GM12878 (cell line): ENCODE measurements around the gene PASK. TPM values are rescaled to one million over a fixed set of nuclear protein-coding genes. Genes with fewer than 3 reads are reported as not detected.

Experiments used
- ATAC-seq: fragments of 200-7000 bp; cut with Tn5 transposase; 3 replicates; pipeline ENCODE4 v1.9.1; 2020; ENCODE audit warnings: mild to moderate bottlenecking, moderate library complexity
- BruUV-seq: library from RNA; stranded (reverse); fragments of 400-500 nt; replicated peaks from 2 replicates; lab custom pipeline; 2021; lab: Mats Ljungman, UMichigan
- CTCF ChIA-PET: fragments of 300-600 bp; sonication (Branson Sonifier 250); formaldehyde crosslinking; extraction: SDS; loops from one replicate; lab custom pipeline; 2021; ENCODE audit warnings: inconsistent platforms; lab: Yijun Ruan, JAX
- POLR2A ChIA-PET: fragments of 350-600 bp; formaldehyde crosslinking; extraction: SDS; loops from one replicate; lab custom pipeline; 2021; ENCODE audit warnings: inconsistent platforms; lab: Charles Lee
- RAD21 ChIA-PET: fragments of 300-600 bp; sonication (Branson Sonifier 250); formaldehyde crosslinking; loops from one replicate; lab custom pipeline; 2023; ENCODE audit warnings: antibody characterized with exemption; ENCODE audit not compliant: unreplicated experiment; lab: Charles Lee
- SMC1A ChIA-PET: fragments of 300-600 bp; sonication (Branson Sonifier 250); formaldehyde crosslinking; loops from one replicate; lab custom pipeline; 2023; ENCODE audit not compliant: unreplicated experiment, uncharacterized antibody; lab: Charles Lee
- DNase-seq: peaks from one replicate; pipeline ENCODE4 v3.0.0-alpha.2; 2011; ENCODE audit warnings: low read depth, low spot score
- FAIRE-seq: peaks from 3 replicates; lab custom pipeline; 2011; peaks lifted over from hg19 to GRCh38; lab: Jason Lieb, UNC
- H2AFZ ChIP-seq: 2 replicates; pipeline ENCODE4 v1.6.0; 2011; ENCODE audit warnings: low read depth, low read length, control low read depth; ENCODE audit not compliant: control insufficient read depth
- H3K27ac ChIP-seq: 2 replicates; pipeline ENCODE4 v1.5.1; 2011; ENCODE audit warnings: control low read depth; ENCODE audit not compliant: control insufficient read depth, insufficient read depth
- H3K27me3 ChIP-seq, 2 experiments: replicated peaks in 1 of 2; 2 replicates each; pipeline versions ENCODE4 v1.6.0 to v1.6.1; 2011; ENCODE audit warnings: low read length in 1 of 2; ENCODE audit not compliant: control insufficient read depth in 2 of 2, insufficient read depth in 2 of 2
- H3K36me3 ChIP-seq, 2 experiments: 2 replicates each; pipeline ENCODE4 v1.5.1; 2011; ENCODE audit warnings: low read length in 1 of 2; ENCODE audit not compliant: control insufficient read depth in 2 of 2, insufficient read depth in 2 of 2
- H3K4me1 ChIP-seq: 2 replicates; pipeline ENCODE4 v1.6.1; 2011; ENCODE audit warnings: mild to moderate bottlenecking, low read length, moderate library complexity, mixed read lengths; ENCODE audit not compliant: control insufficient read depth, insufficient read depth
- H3K4me2 ChIP-seq: 2 replicates; pipeline ENCODE4 v1.6.0; 2011; ENCODE audit warnings: control low read depth; ENCODE audit not compliant: control insufficient read depth, insufficient read depth
- H3K4me3 ChIP-seq: fragments of 200-600 bp; sonication (generic); 2 replicates; pipeline ENCODE4 v1.5.1; 2016
- H3K79me2 ChIP-seq: 2 replicates; pipeline ENCODE4 v1.6.0; 2011; ENCODE audit warnings: low read length; ENCODE audit not compliant: control insufficient read depth, insufficient read depth
- H3K9ac ChIP-seq: 2 replicates; pipeline ENCODE4 v1.8.0; 2011; ENCODE audit warnings: low read length, control low read depth, mixed read lengths; ENCODE audit not compliant: control insufficient read depth, insufficient read depth
- H3K9me3 ChIP-seq: replicated peaks from 3 replicates; pipeline ENCODE4 v1.5.1; 2011; ENCODE audit warnings: mild to moderate bottlenecking, low read length; ENCODE audit not compliant: control insufficient read depth, insufficient read depth
- H4K20me1 ChIP-seq: 2 replicates; pipeline ENCODE4 v1.6.0; 2011; ENCODE audit not compliant: control insufficient read depth, insufficient read depth
- FOS ChIP-seq: IDR thresholded peaks from 3 replicates; pipeline ENCODE4 v1.6.1; 2011; ENCODE audit warnings: borderline replicate concordance; ENCODE audit not compliant: insufficient read length; ENCODE audit errors: extremely low read depth
- HCFC1 ChIP-seq: fragments of 150-350 bp; IDR thresholded peaks from 2 replicates; pipeline ENCODE4 v1.6.1; 2014; ENCODE audit warnings: low read length
- HDAC6 ChIP-seq: fragments of 200-600 bp; sonication (generic); IDR thresholded peaks from one replicate; pipeline ENCODE4 v1.8.0; 2017; ENCODE audit warnings: antibody characterized with exemption; ENCODE audit not compliant: unreplicated experiment
- IKZF2 ChIP-seq, 2 experiments: fragments of 450-650 bp; IDR thresholded peaks; 2 replicates each; pipeline ENCODE4 v1.6.1; 2017; ENCODE audit warnings: mild to moderate bottlenecking in 2 of 2, moderate library complexity in 2 of 2
- POLR2A ChIP-seq: IDR thresholded peaks from 2 replicates; pipeline ENCODE4 v1.6.1; 2011; ENCODE audit warnings: low read depth, mild to moderate bottlenecking, low read length
- SMAD1 ChIP-seq: fragments of 450-650 bp; IDR thresholded peaks from 2 replicates; pipeline ENCODE4 v1.6.1; 2018; ENCODE audit warnings: mild to moderate bottlenecking, low read depth; ENCODE audit not compliant: partially characterized antibody
- SMAD5 ChIP-seq: IDR thresholded peaks from 2 replicates; pipeline ENCODE4 v1.6.1; 2016; ENCODE audit warnings: antibody characterized with exemption, low read depth
- SREBF1 ChIP-seq: IDR thresholded peaks from 2 replicates; pipeline ENCODE4 v1.6.1; 2012; ENCODE audit warnings: mild to moderate bottlenecking, low read length
- SRF ChIP-seq, 2 experiments: IDR thresholded peaks; 2 replicates each; pipeline ENCODE4 v1.6.1; 2011; ENCODE audit warnings: low read depth in 2 of 2, low read length in 2 of 2, mild to moderate bottlenecking in 1 of 2, moderate library complexity in 1 of 2
- SUPT20H ChIP-seq: IDR thresholded peaks from 2 replicates; pipeline ENCODE4 v1.6.1; 2011; ENCODE audit warnings: low read depth, mild to moderate bottlenecking, low read length, moderate library complexity, borderline replicate concordance; ENCODE audit not compliant: control insufficient read depth
- TBL1XR1 ChIP-seq: IDR thresholded peaks from 2 replicates; pipeline ENCODE4 v1.6.1; 2012; ENCODE audit warnings: low read depth, low read length, improper control_type of control experiment
- ZNF274 ChIP-seq: IDR thresholded peaks from one replicate; pipeline ENCODE4 v1.8.0; 2011; ENCODE audit not compliant: insufficient read length, insufficient read depth
- WGBS: methylation state at CpG from one replicate; pipeline ENCODE4 v1.1.6; 2016; ENCODE audit warnings: low lambda C conversion rate; ENCODE audit not compliant: insufficient replicate concordance, insufficient coverage; ENCODE audit errors: missing lambda C conversion rate; 5-methylcytosine and 5-hydroxymethylcytosine counted together
- in situ Hi-C: fragments of 300-500 bp; cut with MboI; formaldehyde crosslinking; loops from 9 replicates; pipeline ENCODE4 v1.14.3; 2018; ENCODE audit warnings: mixed read lengths
- intact Hi-C: fragments of 100-400 bp; cut with micrococcal nuclease; formaldehyde crosslinking; loops from one replicate; pipeline ENCODE4 v1.14.2; 2022; ENCODE audit not compliant: unreplicated experiment
- polyA plus RNA-seq, 11 experiments: library from polyadenylated mRNA; depleted of rRNA in 4 of 11; unstranded in 6 of 11; stranded (reverse) in 5 of 11; fragments of >200 nt; fragmentation: Nextera tagmentation in 4 of 11; fragmentation: Illumina TruSeq in 1 of 11; extraction: Ambion mirVana in 4 of 11; extraction: Trizol in 1 of 11; gene quantifications; 1 replicate in 1 of 11; 2 replicates in 10 of 11; pipeline versions ENCODE4 v1.2.1 to v1.2.3, GENCODE V29; 2011 to 2016; ENCODE audit warnings: inconsistent platforms in 2 of 11, missing spikeins in 2 of 11, low read depth in 1 of 11
- total RNA-seq, 4 experiments: library from RNA; depleted of rRNA in 3 of 4; stranded (reverse); fragments of >200 nt in 3 of 4; fragmentation: Illumina TruSeq in 1 of 4; extraction: Trizol in 1 of 4; gene quantifications; 2 replicates each; pipeline versions ENCODE4 v1.2.1 to v1.2.3, GENCODE V29; 2013 to 2021
- TF ChIP-seq, protein P1 (sequence below): IDR thresholded peaks from 2 replicates; pipeline ENCODE4 v1.6.1; 2011; ENCODE audit warnings: borderline replicate concordance, low read depth, mild to moderate bottlenecking, moderate library complexity, low read length; ENCODE audit not compliant: insufficient read depth, poor library complexity, severe bottlenecking
- TF ChIP-seq, protein P2 (sequence below): IDR thresholded peaks from 2 replicates; pipeline ENCODE4 v1.6.1; 2012; ENCODE audit warnings: low read length, inconsistent platforms
- TF ChIP-seq, protein P3 (sequence below): fragments of 150-350 bp; IDR thresholded peaks from 2 replicates; pipeline ENCODE4 v1.6.1; 2016; ENCODE audit warnings: low read depth, low read length

The PASK gene
- total and polyA plus RNA-seq, 10 of the 15 experiments (the other 5 are each of a cell fraction or from before 2014, with no cell fraction given): 9.6 to 62.2 (median 28.5) TPM

DNA sequence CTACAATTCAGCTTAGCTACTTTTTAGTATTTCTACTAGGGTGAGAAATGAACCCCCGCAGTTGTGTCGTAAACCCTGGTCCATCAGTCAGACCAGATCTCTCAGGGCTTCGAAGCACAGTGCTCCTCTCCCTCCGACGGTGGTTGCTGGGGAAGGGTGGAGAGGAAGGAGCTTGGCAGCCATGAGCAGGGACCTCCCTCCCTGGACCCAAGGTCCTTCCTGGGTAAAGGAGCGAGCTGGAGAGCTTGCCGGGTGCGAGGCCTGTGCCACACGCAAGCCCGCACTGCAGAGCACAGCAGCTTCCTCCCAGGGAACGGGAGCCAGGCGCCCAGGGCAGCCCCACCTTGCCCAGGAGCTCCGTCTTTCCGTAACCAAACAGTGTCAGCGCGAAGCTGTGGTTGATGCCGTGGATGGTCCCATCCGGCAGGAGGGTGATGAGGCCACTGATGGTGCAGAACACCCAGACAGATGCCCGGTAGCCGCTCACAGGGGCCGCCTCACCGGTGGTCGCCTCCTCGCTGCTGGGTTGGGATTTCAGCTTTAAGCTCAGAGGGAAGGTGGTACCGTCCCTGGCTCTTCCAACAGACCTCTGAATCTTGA lies 12.5 kb downstream of the PASK start:
- Histone ChIP-seq H3K27me3 (no peaks in the 10 kb centered on the region; a peak in 1 of 4 replicates), H3K4me2 (no peak overlapping the region), H3K36me3 (peaks cover 6 to 26% of the 10 kb centered on the region in 2 experiments), H3K9me3 (no peaks in the 10 kb centered on the region), H3K4me1 (no peaks in the 10 kb centered on the region), H3K4me3 (no peak overlapping the region), H3K79me2 (no peaks in the 10 kb centered on the region; the same call in 1 of the 2 replicates), H2AFZ (no peak overlapping the region), H4K20me1 (no peaks in the 10 kb centered on the region), H3K9ac (no peak overlapping the region), H3K27ac (no peak overlapping the region)
- ChIA-PET CTCF (interaction anchor here (1.3 kb wide), 1 partner anchor 59 kb away, joined by 3 read pairs; no protein-coding TSS in a partner anchor), RAD21 (interaction anchor here (1.3 kb wide), 1 partner anchor 9 kb away, joined by 3 read pairs; no protein-coding TSS in a partner anchor), SMC1A (interaction anchor here (1.2 kb wide), 1 partner anchor 58 kb away, joined by 3 read pairs; no protein-coding TSS in a partner anchor), POLR2A (interaction anchor here (1.2 kb wide), 1 partner anchor 7 kb away, joined by 3 read pairs; no protein-coding TSS in a partner anchor)
- DNase-seq: no peak
- no peak for ATAC-seq
- no TSS peak for BruUV-seq
- in situ Hi-C loops: no loop called here
- intact Hi-C loops: no loop called here
- over 99% methylated on average over 22 of the region's 25 CpGs for WGBS
- no peak for FAIRE-seq
- TF ChIP-seq TBL1XR1 (no peak), SUPT20H (no peak), POLR2A (no peak), IKZF2 (IDR thresholded peaks at IDR 0.05) (no peak), SRF (IDR thresholded peaks at IDR 0.05; ENCODE audit: low read depth in 2 of 2, low read length in 2 of 2) (no peak), ZNF274 (no peak), HDAC6 (no peak), SREBF1 (no peak), HCFC1 (no peak), SMAD1 (no peak), SMAD5 (no peak), FOS (no peak)
- TF ChIP-seq, protein P1, sequence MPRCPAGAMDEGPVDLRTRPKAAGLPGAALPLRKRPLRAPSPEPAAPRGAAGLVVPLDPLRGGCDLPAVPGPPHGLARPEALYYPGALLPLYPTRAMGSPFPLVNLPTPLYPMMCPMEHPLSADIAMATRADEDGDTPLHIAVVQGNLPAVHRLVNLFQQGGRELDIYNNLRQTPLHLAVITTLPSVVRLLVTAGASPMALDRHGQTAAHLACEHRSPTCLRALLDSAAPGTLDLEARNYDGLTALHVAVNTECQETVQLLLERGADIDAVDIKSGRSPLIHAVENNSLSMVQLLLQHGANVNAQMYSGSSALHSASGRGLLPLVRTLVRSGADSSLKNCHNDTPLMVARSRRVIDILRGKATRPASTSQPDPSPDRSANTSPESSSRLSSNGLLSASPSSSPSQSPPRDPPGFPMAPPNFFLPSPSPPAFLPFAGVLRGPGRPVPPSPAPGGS: no peak
- TF ChIP-seq, protein P2, sequence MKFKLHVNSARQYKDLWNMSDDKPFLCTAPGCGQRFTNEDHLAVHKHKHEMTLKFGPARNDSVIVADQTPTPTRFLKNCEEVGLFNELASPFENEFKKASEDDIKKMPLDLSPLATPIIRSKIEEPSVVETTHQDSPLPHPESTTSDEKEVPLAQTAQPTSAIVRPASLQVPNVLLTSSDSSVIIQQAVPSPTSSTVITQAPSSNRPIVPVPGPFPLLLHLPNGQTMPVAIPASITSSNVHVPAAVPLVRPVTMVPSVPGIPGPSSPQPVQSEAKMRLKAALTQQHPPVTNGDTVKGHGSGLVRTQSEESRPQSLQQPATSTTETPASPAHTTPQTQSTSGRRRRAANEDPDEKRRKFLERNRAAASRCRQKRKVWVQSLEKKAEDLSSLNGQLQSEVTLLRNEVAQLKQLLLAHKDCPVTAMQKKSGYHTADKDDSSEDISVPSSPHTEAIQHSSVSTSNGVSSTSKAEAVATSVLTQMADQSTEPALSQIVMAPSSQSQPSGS: no peak
- TF ChIP-seq, protein P3, sequence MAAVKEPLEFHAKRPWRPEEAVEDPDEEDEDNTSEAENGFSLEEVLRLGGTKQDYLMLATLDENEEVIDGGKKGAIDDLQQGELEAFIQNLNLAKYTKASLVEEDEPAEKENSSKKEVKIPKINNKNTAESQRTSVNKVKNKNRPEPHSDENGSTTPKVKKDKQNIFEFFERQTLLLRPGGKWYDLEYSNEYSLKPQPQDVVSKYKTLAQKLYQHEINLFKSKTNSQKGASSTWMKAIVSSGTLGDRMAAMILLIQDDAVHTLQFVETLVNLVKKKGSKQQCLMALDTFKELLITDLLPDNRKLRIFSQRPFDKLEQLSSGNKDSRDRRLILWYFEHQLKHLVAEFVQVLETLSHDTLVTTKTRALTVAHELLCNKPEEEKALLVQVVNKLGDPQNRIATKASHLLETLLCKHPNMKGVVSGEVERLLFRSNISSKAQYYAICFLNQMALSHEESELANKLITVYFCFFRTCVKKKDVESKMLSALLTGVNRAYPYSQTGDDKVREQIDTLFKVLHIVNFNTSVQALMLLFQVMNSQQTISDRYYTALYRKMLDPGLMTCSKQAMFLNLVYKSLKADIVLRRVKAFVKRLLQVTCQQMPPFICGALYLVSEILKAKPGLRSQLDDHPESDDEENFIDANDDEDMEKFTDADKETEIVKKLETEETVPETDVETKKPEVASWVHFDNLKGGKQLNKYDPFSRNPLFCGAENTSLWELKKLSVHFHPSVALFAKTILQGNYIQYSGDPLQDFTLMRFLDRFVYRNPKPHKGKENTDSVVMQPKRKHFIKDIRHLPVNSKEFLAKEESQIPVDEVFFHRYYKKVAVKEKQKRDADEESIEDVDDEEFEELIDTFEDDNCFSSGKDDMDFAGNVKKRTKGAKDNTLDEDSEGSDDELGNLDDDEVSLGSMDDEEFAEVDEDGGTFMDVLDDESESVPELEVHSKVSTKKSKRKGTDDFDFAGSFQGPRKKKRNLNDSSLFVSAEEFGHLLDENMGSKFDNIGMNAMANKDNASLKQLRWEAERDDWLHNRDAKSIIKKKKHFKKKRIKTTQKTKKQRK: no peak
